ENCODE data around the gene UBXN11. TPM values are rescaled to one million over a fixed set of nuclear protein-coding genes. Genes with fewer than 3 reads are reported as not detected.

UBXN11 gene
- total and polyA plus RNA-seq, 2 of the 13 experiments (the other 11 are each of a cell fraction or from before 2014, with no cell fraction given), result 9.3 to 10.4 TPM

DNA sequence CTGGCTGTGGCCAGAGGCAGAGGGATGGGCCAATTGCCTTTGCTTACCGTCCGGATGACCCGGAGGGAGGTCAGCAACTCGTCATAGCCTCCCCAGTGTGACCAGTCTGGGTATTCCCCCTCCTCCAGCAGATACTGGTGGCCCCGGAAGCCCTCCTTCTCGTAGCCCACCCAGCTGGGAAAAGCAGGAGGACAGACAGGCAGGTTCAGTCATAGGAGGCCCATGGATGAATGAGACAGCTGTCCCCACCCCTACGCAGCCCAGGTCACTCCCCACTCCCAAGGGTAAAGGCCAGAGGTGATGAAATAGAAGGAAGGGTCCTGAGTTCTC is 30.7 kb upstream of the UBXN11 start:
- WGBS (ENCODE audit: low lambda C conversion rate), result 92% methylated on average over 5 of the region's 7 CpGs
- H3K9ac ChIP-seq (ENCODE audit: insufficient read depth, low read depth, low read length), result no peak overlapping the region
- no peak overlapping the region for H3K27ac ChIP-seq (ENCODE audit: extremely low read length, insufficient read depth, low read length)
- no peaks in the 10 kb centered on the region for H3K79me2 ChIP-seq (ENCODE audit: insufficient read depth, low read length)
- no peaks in the 10 kb centered on the region for H3K9me3 ChIP-seq (ENCODE audit: low read length)
- H3K4me1 ChIP-seq (ENCODE audit: insufficient read depth, low read length), result peaks cover 23% of the 10 kb centered on the region
- no peak for FAIRE-seq
- no peak overlapping the region for H3K4me3 ChIP-seq (replicated peaks in 1 of 3; ENCODE audit: insufficient read depth in 1 of 3, low read depth in 2 of 3, low read length in 3 of 3)
- ChIA-PET POLR2A (interaction anchor here (3.4 kb wide), 1 partner anchor 13 kb away, joined by 20 read pairs; no protein-coding TSS in a partner anchor), CTCF (ENCODE audit: low intra/inter-chr PET ratio, low total read pairs) (no interaction called here)
- TF ChIP-seq E2F1 (CRISPR knock-in tag; IDR thresholded peaks at IDR 0.05) (no peak), PRDM4 (CRISPR knock-in tag; IDR thresholded peaks at IDR 0.05; ENCODE audit: borderline replicate concordance) (no peak), UBTF (CRISPR knock-in tag; IDR thresholded peaks at IDR 0.05) (no peak), KDM5B (CRISPR knock-in tag; IDR thresholded peaks at IDR 0.05; ENCODE audit: borderline replicate concordance) (no peak), SP2 (CRISPR knock-in tag; IDR thresholded peaks at IDR 0.05) (no peak), ZFP36 (IDR thresholded peaks at IDR 0.05; ENCODE audit: borderline replicate concordance, low read depth, low read length, partially characterized antibody) (no peak), PCBP2 (optimal IDR thresholded peaks at IDR 0.05; ENCODE audit: low read depth, low read length, poor library complexity, severe bottlenecking) (no peak)
- TF ChIP-seq, protein P1, sequence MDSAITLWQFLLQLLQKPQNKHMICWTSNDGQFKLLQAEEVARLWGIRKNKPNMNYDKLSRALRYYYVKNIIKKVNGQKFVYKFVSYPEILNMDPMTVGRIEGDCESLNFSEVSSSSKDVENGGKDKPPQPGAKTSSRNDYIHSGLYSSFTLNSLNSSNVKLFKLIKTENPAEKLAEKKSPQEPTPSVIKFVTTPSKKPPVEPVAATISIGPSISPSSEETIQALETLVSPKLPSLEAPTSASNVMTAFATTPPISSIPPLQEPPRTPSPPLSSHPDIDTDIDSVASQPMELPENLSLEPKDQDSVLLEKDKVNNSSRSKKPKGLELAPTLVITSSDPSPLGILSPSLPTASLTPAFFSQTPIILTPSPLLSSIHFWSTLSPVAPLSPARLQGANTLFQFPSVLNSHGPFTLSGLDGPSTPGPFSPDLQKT (CRISPR knock-in tag; IDR thresholded peaks at IDR 0.05; ENCODE audit: borderline replicate concordance), result no peak
- no peaks in the 10 kb centered on the region for H3K27me3 ChIP-seq (ENCODE audit: control insufficient read depth in 1 of 2, insufficient read depth in 2 of 2, low read length in 2 of 2)
- H2AFZ ChIP-seq (ENCODE audit: low read length), result no peak overlapping the region
- no peaks in the 10 kb centered on the region for H4K20me1 ChIP-seq (ENCODE audit: insufficient read depth, low read length)
- peak; percentile 46 for ATAC-seq
- no peak for DNase-seq (ENCODE audit: low spot score)
- in situ Hi-C loops (cut with HindIII; ENCODE audit: extremely low pct_ligation_motif_present, low pct_unique_long_range_greater_than_20kb) (no loop called here), intact Hi-C loops (cut with micrococcal nuclease; ENCODE audit: unreplicated experiment) (no loop called here)
- H3K36me3 ChIP-seq (replicated peaks in 1 of 2; ENCODE audit: control insufficient read depth in 1 of 2, insufficient read depth in 2 of 2, low read length in 2 of 2), result no peaks in the 10 kb centered on the region
- BruUV-seq (replicated peaks), result no TSS peak
- no peak overlapping the region for H3K4me2 ChIP-seq (ENCODE audit: low read depth, low read length)
